Esophagus squamous epithelium (tissue), 4 donors: ENCODE data around the gene BARHL1.

Source experiments
- CTCF ChIP-seq, 6 experiments: fragments of 450-650 bp in 4 of 6; fragments of 200-600 bp in 2 of 6; sonication (generic) in 2 of 6; IDR thresholded peaks; one replicate each; pipeline ENCODE4 v1.5.1; 2016 to 2019; ENCODE audit warnings: antibody characterized with exemption in 6 of 6, mild to moderate bottlenecking in 4 of 6, moderate library complexity in 4 of 6
- POLR2A ChIP-seq, 4 donors: fragments of 450-650 bp; IDR thresholded peaks; one replicate each; pipeline ENCODE4 v1.6.1; 2017; ENCODE audit warnings: antibody characterized with exemption in 4 of 4, mild to moderate bottlenecking in 4 of 4, moderate library complexity in 3 of 4

- TF ChIP-seq POLR2A (IDR thresholded peaks at IDR 0.05) (no peak), CTCF (IDR thresholded peaks at IDR 0.05) (no peak)
These were observed 31.9 kb downstream of the BARHL1 start for GRCh38 chr9:132614324-132614723.
